ENCODE results near the gene CILP2.

DNA sequence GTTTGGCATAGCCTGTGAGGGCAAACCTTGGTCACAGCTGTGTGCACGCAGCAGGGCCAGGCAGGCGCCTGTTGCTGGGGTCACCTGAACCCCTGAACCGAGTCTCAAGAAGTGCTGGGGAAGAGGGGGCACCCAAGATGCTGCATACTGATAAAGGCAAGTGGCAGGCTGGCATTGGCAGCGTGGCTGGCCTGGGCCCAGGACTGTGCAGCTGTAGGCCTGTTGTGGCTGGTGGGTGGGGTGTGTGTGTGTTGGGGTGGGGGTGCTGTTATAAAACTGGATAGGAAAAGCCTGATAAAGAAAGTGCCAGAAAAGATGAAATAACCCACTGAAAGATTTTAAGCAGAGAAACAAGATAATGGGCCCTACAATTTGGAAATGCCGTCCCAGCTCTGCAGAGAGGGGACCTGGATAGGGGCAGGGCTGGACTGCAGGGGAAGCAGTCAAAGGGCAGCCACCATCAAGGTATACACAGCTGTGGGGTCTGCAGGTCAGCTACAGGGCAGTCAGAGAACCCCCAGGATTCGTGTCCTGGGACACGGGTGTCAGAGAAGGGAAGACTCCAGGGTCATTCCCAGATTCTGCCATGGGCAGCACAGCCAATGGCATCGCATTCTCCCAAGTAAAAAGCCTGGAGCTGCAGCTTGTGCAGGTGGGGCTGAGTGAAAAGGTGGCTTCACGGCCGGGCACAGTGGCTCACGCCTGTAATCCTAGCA, 33.2 kb downstream of the CILP2 start:
- TF ChIP-seq, protein P1, sequence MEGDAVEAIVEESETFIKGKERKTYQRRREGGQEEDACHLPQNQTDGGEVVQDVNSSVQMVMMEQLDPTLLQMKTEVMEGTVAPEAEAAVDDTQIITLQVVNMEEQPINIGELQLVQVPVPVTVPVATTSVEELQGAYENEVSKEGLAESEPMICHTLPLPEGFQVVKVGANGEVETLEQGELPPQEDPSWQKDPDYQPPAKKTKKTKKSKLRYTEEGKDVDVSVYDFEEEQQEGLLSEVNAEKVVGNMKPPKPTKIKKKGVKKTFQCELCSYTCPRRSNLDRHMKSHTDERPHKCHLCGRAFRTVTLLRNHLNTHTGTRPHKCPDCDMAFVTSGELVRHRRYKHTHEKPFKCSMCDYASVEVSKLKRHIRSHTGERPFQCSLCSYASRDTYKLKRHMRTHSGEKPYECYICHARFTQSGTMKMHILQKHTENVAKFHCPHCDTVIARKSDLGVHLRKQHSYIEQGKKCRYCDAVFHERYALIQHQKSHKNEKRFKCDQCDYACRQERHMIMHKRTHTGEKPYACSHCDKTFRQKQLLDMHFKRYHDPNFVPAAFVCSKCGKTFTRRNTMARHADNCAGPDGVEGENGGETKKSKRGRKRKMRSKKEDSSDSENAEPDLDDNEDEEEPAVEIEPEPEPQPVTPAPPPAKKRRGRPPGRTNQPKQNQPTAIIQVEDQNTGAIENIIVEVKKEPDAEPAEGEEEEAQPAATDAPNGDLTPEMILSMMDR (IDR thresholded peaks at IDR 0.05; ENCODE audit: borderline replicate concordance, extremely low read depth, low read length, poor library complexity, severe bottlenecking): no peak
- TF ChIP-seq EZH2 (IDR thresholded peaks at IDR 0.05; ENCODE audit: borderline replicate concordance, low read depth, low read length, severe bottlenecking): no peak

Data from DND-41 (cell line).